ENCODE results near the gene SERTAD4. TPM values are rescaled to one million over a fixed set of nuclear protein-coding genes. Genes with fewer than 3 reads are reported as not detected.

The SERTAD4 gene
- total RNA-seq, 4 donors from 2014 or later, result 2.9 to 3.3 (median 3.0) TPM

GRCh38 chr1:210233216-210233494, 559 bp downstream of the SERTAD4 start:
- Histone ChIP-seq H3K9me3 (no peaks in the 10 kb centered on the region), H3K27ac (peak overlapping the region; percentile 71 to 91 (median 86)), H3K4me3 (peak overlapping the region; percentile 61 to 81), H3K27me3 (no peaks in the 10 kb centered on the region), H3K36me3 (no peaks in the 10 kb centered on the region), H3K4me1 (peaks cover 7 to 68% (median 23%) of the 10 kb centered on the region in 3 donors)
- peak; percentile 14 for ATAC-seq
- WGBS, 2 donors (ENCODE audit: low coverage in 1 of 2), result no CpG with 5 or more reads among the region's 26 CpGs
- no peak for TF ChIP-seq POLR2A (IDR thresholded peaks at IDR 0.05)
- TF ChIP-seq CTCF (IDR thresholded peaks at IDR 0.05), result no peak
- TF ChIP-seq POLR2AphosphoS5 (IDR thresholded peaks at IDR 0.05), result no peak
- no peak for TF ChIP-seq EP300 (IDR thresholded peaks at IDR 0.05)

- Histone ChIP-seq H3K4me3 (peak overlapping the region; percentile 61 to 81), H3K36me3 (no peaks in the 10 kb centered on the region), H3K27ac (peak overlapping the region; percentile 71 to 91 (median 86)), H3K9me3 (no peaks in the 10 kb centered on the region), H3K27me3 (no peaks in the 10 kb centered on the region), H3K4me1 (peaks cover 11 to 73% (median 28%) of the 10 kb centered on the region in 3 donors)
- WGBS, 2 donors (ENCODE audit: low coverage in 1 of 2), result 0% methylated on average over 13 to 14 of the region's 61 CpGs
- ATAC-seq, result peak; percentile 44
- TF ChIP-seq POLR2AphosphoS5 (IDR thresholded peaks at IDR 0.05) (peak; percentile 55), CTCF (IDR thresholded peaks at IDR 0.05) (no peak), EP300 (IDR thresholded peaks at IDR 0.05) (no peak), POLR2A (IDR thresholded peaks at IDR 0.05) (no peak)
These were observed 1.1 kb downstream of the SERTAD4 start for GRCh38 chr1:210233495-210234328.

- 33 to 45% methylated on average over 3 to 8 of the region's 10 CpGs for WGBS, 2 donors (ENCODE audit: low coverage in 1 of 2)
- no peaks in the 10 kb centered on the region for H3K9me3 ChIP-seq
- peak overlapping the region; percentile 61 to 81 for H3K4me3 ChIP-seq
- H3K36me3 ChIP-seq, result no peaks in the 10 kb centered on the region
- no peaks in the 10 kb centered on the region for H3K27me3 ChIP-seq
- ATAC-seq, result no peak
- peaks cover 11 to 80% (median 30%) of the 10 kb centered on the region in 3 donors for H3K4me1 ChIP-seq
- no peak for TF ChIP-seq POLR2A (IDR thresholded peaks at IDR 0.05)
- TF ChIP-seq EP300 (IDR thresholded peaks at IDR 0.05), result no peak
- TF ChIP-seq POLR2AphosphoS5 (IDR thresholded peaks at IDR 0.05), result no peak
- TF ChIP-seq CTCF (IDR thresholded peaks at IDR 0.05), result no peak
- H3K27ac ChIP-seq, result peak overlapping the region; percentile 4 to 91 (median 86)
These were observed 1.7 kb downstream of the SERTAD4 start for GRCh38 chr1:210234329-210234757.

GRCh38 chr1:210235363-210236053, 2.9 kb downstream of the SERTAD4 start:
- TF ChIP-seq CTCF (IDR thresholded peaks at IDR 0.05) (no peak), POLR2A (IDR thresholded peaks at IDR 0.05) (no peak), EP300 (IDR thresholded peaks at IDR 0.05) (no peak), POLR2AphosphoS5 (IDR thresholded peaks at IDR 0.05) (no peak)
- 52 to 66% methylated on average over 3 of the region's 3 CpGs for WGBS, 2 donors (ENCODE audit: low coverage in 1 of 2)

More at GRCh38 chr1:210235363-210236053, 2.9 kb downstream of the SERTAD4 start:
- Histone ChIP-seq H3K27me3 (no peaks in the 10 kb centered on the region), H3K36me3 (no peaks in the 10 kb centered on the region), H3K27ac (peak overlapping the region in 3 of 4 donors; percentile 84 to 91 (median 86)), H3K4me1 (peaks cover 13 to 91% (median 30%) of the 10 kb centered on the region in 3 donors), H3K4me3 (no peak overlapping the region), H3K9me3 (no peaks in the 10 kb centered on the region)
- ATAC-seq, result no peak
